ENCODE results near the gene PDGFB. TPM values are rescaled to one million over a fixed set of nuclear protein-coding genes. Genes with fewer than 3 reads are reported as not detected.

Gene PDGFB
- total RNA-seq, 1 experiment from 2014 or later = 78.0 TPM

GRCh38 chr22:39209756-39210155, 35.0 kb downstream of the PDGFB start:
- intact Hi-C loops (cut with micrococcal nuclease; ENCODE audit: unreplicated experiment) = no loop called here
- peak overlapping the region; percentile 77 for H3K27ac ChIP-seq (ENCODE audit: low read length)
- ATAC-seq = no peak
- ChIA-PET POLR2A (interaction anchor here (0.8 kb wide), 1 partner anchor 31 kb away, joined by 3 read pairs; no protein-coding TSS in a partner anchor), CTCF (no interaction called here)
- H3K4me3 ChIP-seq (ENCODE audit: low read depth in 2 of 2, low read length in 2 of 2) = no peak overlapping the region
- in situ Hi-C loops (cut with HindIII; ENCODE audit: low pct_unique_long_range_greater_than_20kb, low sequenced_read_pairs) = no loop called here
- H3K9me3 ChIP-seq (ENCODE audit: control insufficient read depth, insufficient read depth, low read depth, low read length) = no peaks in the 10 kb centered on the region
- H3K27me3 ChIP-seq (ENCODE audit: control insufficient read depth, insufficient read depth, low read length) = no peaks in the 10 kb centered on the region
- TF ChIP-seq SIN3A (IDR thresholded peaks at IDR 0.05; ENCODE audit: borderline replicate concordance, insufficient read depth, low read depth, low read length) = no peak
- no peak for TF ChIP-seq CTCF (IDR thresholded peaks at IDR 0.05)
- no peak for TF ChIP-seq REST (IDR thresholded peaks at IDR 0.05; ENCODE audit: insufficient read depth in 1 of 2, low read depth in 2 of 2, low read length in 1 of 2)
- TF ChIP-seq POLR2AphosphoS5 (IDR thresholded peaks at IDR 0.05; ENCODE audit: low read depth, low read length) = no peak
- no peak for TF ChIP-seq TCF7L2 (IDR thresholded peaks at IDR 0.05; ENCODE audit: low read depth, low read length)
- no TSS peak for BruUV-seq (replicated peaks)
- no peak for DNase-seq (ENCODE audit: low read depth, low spot score)
- no peaks in the 10 kb centered on the region for H3K36me3 ChIP-seq (ENCODE audit: control insufficient read depth, insufficient read depth, low read length)
- peaks cover 64% of the 10 kb centered on the region for H3K4me1 ChIP-seq (ENCODE audit: control insufficient read depth, insufficient read depth, low read length)

GRCh38 chr22:39208013-39208680, 36.6 kb downstream of the PDGFB start:
- H3K9me3 ChIP-seq (ENCODE audit: control insufficient read depth, insufficient read depth, low read depth, low read length) = no peaks in the 10 kb centered on the region
- no peaks in the 10 kb centered on the region for H3K36me3 ChIP-seq (ENCODE audit: control insufficient read depth, insufficient read depth, low read length)
- TF ChIP-seq SIN3A (IDR thresholded peaks at IDR 0.05; ENCODE audit: borderline replicate concordance, insufficient read depth, low read depth, low read length) = no peak
- no peak for TF ChIP-seq POLR2AphosphoS5 (IDR thresholded peaks at IDR 0.05; ENCODE audit: low read depth, low read length)
- TF ChIP-seq TCF7L2 (IDR thresholded peaks at IDR 0.05; ENCODE audit: low read depth, low read length) = no peak
- no peak for TF ChIP-seq CTCF (IDR thresholded peaks at IDR 0.05)
- no peak for TF ChIP-seq REST (IDR thresholded peaks at IDR 0.05; ENCODE audit: insufficient read depth in 1 of 2, low read depth in 2 of 2, low read length in 1 of 2)
- intact Hi-C loops (cut with micrococcal nuclease; ENCODE audit: unreplicated experiment) (no loop called here), in situ Hi-C loops (cut with HindIII; ENCODE audit: low pct_unique_long_range_greater_than_20kb, low sequenced_read_pairs) (no loop called here)
- BruUV-seq (replicated peaks) = no TSS peak
- H3K27me3 ChIP-seq (ENCODE audit: control insufficient read depth, insufficient read depth, low read length) = no peaks in the 10 kb centered on the region
- H3K4me1 ChIP-seq (ENCODE audit: control insufficient read depth, insufficient read depth, low read length) = peaks cover 53% of the 10 kb centered on the region
- CTCF ChIA-PET = no interaction called here
- POLR2A ChIA-PET = interaction anchor here (0.5 to 0.7 kb wide), 3 partner anchors 33 to 381 kb away, joined by 5 to 12 read pairs (median 9); no protein-coding TSS in a partner anchor
- DNase-seq (ENCODE audit: low read depth, low spot score) (no peak), ATAC-seq (no peak)
- peak overlapping the region; percentile 79 for H3K27ac ChIP-seq (ENCODE audit: low read length)
- H3K4me3 ChIP-seq (ENCODE audit: low read depth in 2 of 2, low read length in 2 of 2) = no peak overlapping the region
